ENCODE measurements around the gene ARID1B. TPM values are rescaled to one million over a fixed set of nuclear protein-coding genes. Genes with fewer than 3 reads are reported as not detected.

ARID1B gene
- total and polyA plus RNA-seq, 2 experiments from 2014 or later: 32.9 to 67.0 TPM

DNA sequence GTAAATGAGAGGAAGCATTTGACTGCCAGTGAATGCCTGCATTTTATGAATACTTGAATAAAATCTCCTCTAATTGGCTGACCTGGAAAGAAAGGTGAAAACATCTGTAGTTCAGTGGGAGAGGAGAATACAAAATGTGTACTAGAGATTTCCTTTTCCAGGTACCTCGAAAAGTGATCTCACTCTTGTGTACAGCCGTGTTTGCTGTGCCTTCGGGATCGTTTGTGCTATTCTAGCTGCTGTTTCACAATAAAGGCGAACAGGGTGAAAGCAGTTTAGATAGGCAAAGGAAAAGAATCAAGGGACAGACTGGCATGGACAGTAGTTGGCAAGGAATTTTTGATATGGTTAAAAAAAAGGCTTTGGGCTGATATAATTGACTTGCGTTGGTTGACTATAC is 112.3 kb downstream of the ARID1B start:
- H3K4me2 ChIP-seq: no peak overlapping the region
- no peaks in the 10 kb centered on the region for H3K36me3 ChIP-seq (replicated peaks; ENCODE audit: insufficient read depth, low read depth)
- no peak overlapping the region for H3K27ac ChIP-seq
- H4K20me1 ChIP-seq (ENCODE audit: insufficient read depth, poor library complexity, severe bottlenecking): peaks cover 52% of the 10 kb centered on the region
- H3K27me3 ChIP-seq: no peaks in the 10 kb centered on the region
- H3K9me3 ChIP-seq (ENCODE audit: low read depth): no peaks in the 10 kb centered on the region
- TF ChIP-seq EZH2 (IDR thresholded peaks at IDR 0.05; ENCODE audit: borderline replicate concordance) (no peak), EZH2phosphoT487 (IDR thresholded peaks at IDR 0.05; ENCODE audit: low read depth, severe bottlenecking, unreplicated experiment) (no peak)
- TF ChIP-seq, protein P1, sequence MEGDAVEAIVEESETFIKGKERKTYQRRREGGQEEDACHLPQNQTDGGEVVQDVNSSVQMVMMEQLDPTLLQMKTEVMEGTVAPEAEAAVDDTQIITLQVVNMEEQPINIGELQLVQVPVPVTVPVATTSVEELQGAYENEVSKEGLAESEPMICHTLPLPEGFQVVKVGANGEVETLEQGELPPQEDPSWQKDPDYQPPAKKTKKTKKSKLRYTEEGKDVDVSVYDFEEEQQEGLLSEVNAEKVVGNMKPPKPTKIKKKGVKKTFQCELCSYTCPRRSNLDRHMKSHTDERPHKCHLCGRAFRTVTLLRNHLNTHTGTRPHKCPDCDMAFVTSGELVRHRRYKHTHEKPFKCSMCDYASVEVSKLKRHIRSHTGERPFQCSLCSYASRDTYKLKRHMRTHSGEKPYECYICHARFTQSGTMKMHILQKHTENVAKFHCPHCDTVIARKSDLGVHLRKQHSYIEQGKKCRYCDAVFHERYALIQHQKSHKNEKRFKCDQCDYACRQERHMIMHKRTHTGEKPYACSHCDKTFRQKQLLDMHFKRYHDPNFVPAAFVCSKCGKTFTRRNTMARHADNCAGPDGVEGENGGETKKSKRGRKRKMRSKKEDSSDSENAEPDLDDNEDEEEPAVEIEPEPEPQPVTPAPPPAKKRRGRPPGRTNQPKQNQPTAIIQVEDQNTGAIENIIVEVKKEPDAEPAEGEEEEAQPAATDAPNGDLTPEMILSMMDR (IDR thresholded peaks at IDR 0.05; ENCODE audit: poor library complexity): no peak
- H3K4me3 ChIP-seq: no peak overlapping the region
- 82% methylated on average over 6 of the region's 6 CpGs for WGBS (ENCODE audit: low lambda C conversion rate, missing lambda C conversion rate)
- peaks cover 100% of the 10 kb centered on the region for H3K79me2 ChIP-seq
- H3K4me1 ChIP-seq (ENCODE audit: insufficient read depth): peaks cover 11% of the 10 kb centered on the region
- H3K9me2 ChIP-seq (replicated peaks; ENCODE audit: insufficient read depth): no peaks in the 10 kb centered on the region
- DNase-seq (ENCODE audit: low spot score): no peak
- H2AFZ ChIP-seq: no peak overlapping the region

DNA sequence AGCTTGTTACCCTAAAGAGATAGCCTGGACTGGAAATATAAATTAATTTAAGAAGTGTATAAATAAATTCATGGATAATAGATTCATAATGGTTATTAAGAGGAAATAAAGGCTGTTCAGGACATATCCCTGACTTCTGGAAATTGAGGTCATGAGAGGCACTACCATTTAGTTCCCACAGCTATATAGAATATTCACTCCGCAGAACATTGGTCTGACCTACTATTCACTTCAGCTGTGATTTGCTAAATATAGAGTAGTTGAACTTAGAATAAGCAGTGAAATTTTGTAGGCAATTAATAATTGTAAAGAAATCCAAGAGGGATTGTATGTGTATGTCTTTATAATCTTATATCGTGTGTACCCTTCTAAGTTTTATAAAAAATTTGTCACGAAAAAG is 112.8 kb downstream of the ARID1B start:
- Histone ChIP-seq H3K27me3 (no peaks in the 10 kb centered on the region), H3K36me3 (replicated peaks; ENCODE audit: insufficient read depth, low read depth) (no peaks in the 10 kb centered on the region), H3K9me2 (replicated peaks; ENCODE audit: insufficient read depth) (no peaks in the 10 kb centered on the region), H3K4me1 (ENCODE audit: insufficient read depth) (peaks cover 11% of the 10 kb centered on the region), H3K4me2 (no peak overlapping the region), H2AFZ (no peak overlapping the region), H3K79me2 (peaks cover 100% of the 10 kb centered on the region), H3K9me3 (ENCODE audit: low read depth) (no peaks in the 10 kb centered on the region), H3K27ac (no peak overlapping the region), H4K20me1 (ENCODE audit: insufficient read depth, poor library complexity, severe bottlenecking) (peaks cover 51% of the 10 kb centered on the region), H3K4me3 (no peak overlapping the region)
- 94% methylated on average over 3 of the region's 3 CpGs for WGBS (ENCODE audit: low lambda C conversion rate, missing lambda C conversion rate)
- TF ChIP-seq EZH2 (IDR thresholded peaks at IDR 0.05; ENCODE audit: borderline replicate concordance): no peak
- TF ChIP-seq EZH2phosphoT487 (IDR thresholded peaks at IDR 0.05; ENCODE audit: low read depth, severe bottlenecking, unreplicated experiment): no peak
- TF ChIP-seq, protein P1 (IDR thresholded peaks at IDR 0.05; ENCODE audit: poor library complexity): no peak
- DNase-seq (ENCODE audit: low spot score): no peak

DNA sequence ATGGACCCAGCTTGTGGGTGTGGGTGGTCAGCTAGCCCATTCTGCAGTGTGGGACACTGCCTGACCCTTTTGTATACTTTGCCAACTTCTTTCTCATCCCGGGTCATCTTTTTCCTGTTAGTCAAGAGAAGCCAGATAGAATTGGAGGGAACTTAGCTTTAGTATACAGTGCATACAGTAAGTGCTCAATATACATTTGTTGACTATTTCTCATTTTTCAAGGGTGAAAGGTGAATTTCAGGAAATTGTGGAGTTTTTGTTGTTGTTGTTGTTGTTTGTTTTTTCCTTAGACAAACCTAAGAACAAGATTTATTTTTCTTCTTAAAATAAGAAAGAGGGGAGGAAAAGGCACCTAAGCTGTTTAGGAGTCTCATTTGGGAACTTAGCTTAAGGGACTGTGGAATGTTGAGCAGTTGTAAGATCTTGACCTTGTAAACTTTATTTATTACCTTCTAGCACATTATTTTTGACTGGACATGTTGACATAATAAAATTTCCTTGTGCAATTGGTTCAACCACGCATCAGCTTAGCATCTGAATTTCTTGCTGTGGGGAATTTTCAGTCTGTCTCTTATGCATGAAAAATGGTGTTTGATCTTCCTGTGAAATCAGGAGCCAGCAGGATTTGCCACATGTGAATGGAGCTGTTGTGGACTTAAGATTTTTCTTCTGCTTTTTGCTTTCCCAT is 113.6 kb downstream of the ARID1B start:
- Histone ChIP-seq H3K36me3 (replicated peaks; ENCODE audit: insufficient read depth, low read depth) (no peaks in the 10 kb centered on the region), H3K4me2 (no peak overlapping the region), H3K27me3 (no peaks in the 10 kb centered on the region), H3K9me3 (ENCODE audit: low read depth) (no peaks in the 10 kb centered on the region), H3K79me2 (peaks cover 100% of the 10 kb centered on the region), H4K20me1 (ENCODE audit: insufficient read depth, poor library complexity, severe bottlenecking) (peaks cover 47% of the 10 kb centered on the region), H3K9me2 (replicated peaks; ENCODE audit: insufficient read depth) (no peaks in the 10 kb centered on the region), H2AFZ (no peak overlapping the region), H3K4me1 (ENCODE audit: insufficient read depth) (peaks cover 11% of the 10 kb centered on the region), H3K27ac (no peak overlapping the region), H3K4me3 (no peak overlapping the region)
- TF ChIP-seq, protein P1 (IDR thresholded peaks at IDR 0.05; ENCODE audit: poor library complexity): no peak
- no peak for TF ChIP-seq EZH2 (IDR thresholded peaks at IDR 0.05; ENCODE audit: borderline replicate concordance)
- TF ChIP-seq EZH2phosphoT487 (IDR thresholded peaks at IDR 0.05; ENCODE audit: low read depth, severe bottlenecking, unreplicated experiment): no peak
- 48% methylated on average over 2 of the region's 2 CpGs for WGBS (ENCODE audit: low lambda C conversion rate, missing lambda C conversion rate)
- no peak for DNase-seq (ENCODE audit: low spot score)
